WTC11 (cell line): ENCODE data around the gene CBFB. TPM values are rescaled to one million over a fixed set of nuclear protein-coding genes. Genes with fewer than 3 reads are reported as not detected.

Source experiments
- ATAC-seq: fragments of 200-7000 bp; cut with Tn5 transposase; 2 replicates; pipeline ENCODE4 v1.10.0; 2021; ENCODE audit warnings: mild to moderate bottlenecking, moderate library complexity
- CTCF ChIA-PET: fragments of 300-600 bp; sonication (Branson Sonifier 250); formaldehyde crosslinking; loops from one replicate; lab custom pipeline; 2021; ENCODE audit warnings: antibody characterized with exemption; lab: Charles Lee
- POLR2A ChIA-PET: fragments of 350-600 bp; sonication (Branson Sonifier 250); formaldehyde crosslinking; loops from one replicate; lab custom pipeline; 2021; ENCODE audit warnings: antibody characterized with exemption; lab: Charles Lee
- DNase-seq: peaks from one replicate; pipeline ENCODE4 v3.0.0; 2021; ENCODE audit warnings: low spot score
- H3K27ac Mint-ChIP-seq: 2 replicates; pipeline ENCODE4 v1.8.0; 2021; ENCODE audit warnings: mixed read lengths
- H3K27me3 Mint-ChIP-seq: 2 replicates; pipeline ENCODE4 v1.8.0; 2021; ENCODE audit warnings: low read depth, mild to moderate bottlenecking, moderate library complexity, mixed read lengths
- H3K36me3 Mint-ChIP-seq: 2 replicates; pipeline ENCODE4 v1.8.0; 2021; ENCODE audit warnings: mixed read lengths
- H3K4me1 Mint-ChIP-seq: 2 replicates; pipeline ENCODE4 v1.8.0; 2022; ENCODE audit warnings: mixed read lengths
- H3K4me3 Mint-ChIP-seq: 2 replicates; pipeline ENCODE4 v1.8.0; 2021; ENCODE audit warnings: mild to moderate bottlenecking, moderate library complexity, mixed read lengths
- H3K9me3 Mint-ChIP-seq: 2 replicates; pipeline ENCODE4 v1.8.0; 2021; ENCODE audit warnings: mixed read lengths
- ARID4B ChIP-seq: sonication (generic); formaldehyde crosslinking; IDR thresholded peaks from 2 replicates; pipeline ENCODE4 v1.8.0; 2023; ENCODE audit warnings: missing genetic modification reagents, mild to moderate bottlenecking, borderline replicate concordance
- E2F1 ChIP-seq: sonication (generic); formaldehyde crosslinking; IDR thresholded peaks from 2 replicates; pipeline ENCODE4 v1.8.0; 2022; ENCODE audit warnings: mild to moderate bottlenecking, missing genetic modification reagents
- FOXP1 ChIP-seq: sonication (generic); formaldehyde crosslinking; IDR thresholded peaks from 2 replicates; pipeline ENCODE4 v1.8.0; 2022; ENCODE audit warnings: missing genetic modification reagents, mild to moderate bottlenecking, moderate library complexity, borderline replicate concordance
- GABPB1 ChIP-seq: sonication (generic); formaldehyde crosslinking; IDR thresholded peaks from 2 replicates; pipeline ENCODE4 v1.8.1; 2023; ENCODE audit warnings: mild to moderate bottlenecking, missing genetic modification reagents
- HMGA2 ChIP-seq: fragments of 250-450 bp; sonication (Bioruptor Pico); IDR thresholded peaks from 2 replicates; pipeline ENCODE4 v1.4.0; 2021; ENCODE audit warnings: mild to moderate bottlenecking, moderate library complexity
- MAX ChIP-seq: sonication (generic); formaldehyde crosslinking; IDR thresholded peaks from 2 replicates; pipeline ENCODE4 v1.8.0; 2022; ENCODE audit warnings: mild to moderate bottlenecking, missing genetic modification reagents
- MXD4 ChIP-seq: fragments of 250-450 bp; sonication (Bioruptor Pico); IDR thresholded peaks from 2 replicates; pipeline ENCODE4 v1.8.0; 2021; ENCODE audit warnings: mild to moderate bottlenecking, moderate library complexity, borderline replicate concordance
- NFE2L1 ChIP-seq: sonication (generic); formaldehyde crosslinking; IDR thresholded peaks from 2 replicates; pipeline ENCODE4 v1.8.1; 2023; ENCODE audit warnings: missing genetic modification reagents
- NR1H2 ChIP-seq: sonication (generic); formaldehyde crosslinking; IDR thresholded peaks from 2 replicates; pipeline ENCODE4 v1.9.0; 2021; ENCODE audit warnings: mild to moderate bottlenecking, moderate library complexity, missing genetic modification reagents
- RORB ChIP-seq: fragments of 250-450 bp; sonication (Bioruptor Pico); IDR thresholded peaks from 2 replicates; pipeline ENCODE4 v1.9.0; 2021; ENCODE audit warnings: mild to moderate bottlenecking
- SMAD3 ChIP-seq: sonication (generic); formaldehyde crosslinking; IDR thresholded peaks from 2 replicates; pipeline ENCODE4 v1.8.0; 2022; ENCODE audit warnings: missing genetic modification reagents, mild to moderate bottlenecking, borderline replicate concordance
- SP1 ChIP-seq: sonication (generic); formaldehyde crosslinking; conservative IDR thresholded peaks from 2 replicates; pipeline ENCODE4 v1.8.1; 2022; ENCODE audit warnings: missing genetic modification reagents
- TEAD1 ChIP-seq: sonication (generic); formaldehyde crosslinking; IDR thresholded peaks from 2 replicates; pipeline ENCODE4 v1.8.0; 2022; ENCODE audit warnings: mild to moderate bottlenecking, missing genetic modification reagents
- TEAD4 ChIP-seq: sonication (generic); formaldehyde crosslinking; IDR thresholded peaks from 2 replicates; pipeline ENCODE4 v1.8.0; 2022; ENCODE audit warnings: mild to moderate bottlenecking, missing genetic modification reagents
- ZNF121 ChIP-seq: sonication (generic); formaldehyde crosslinking; IDR thresholded peaks from 2 replicates; pipeline ENCODE4 v1.8.0; 2023; ENCODE audit warnings: missing genetic modification reagents
- ZNF263 ChIP-seq: sonication (generic); formaldehyde crosslinking; IDR thresholded peaks from 2 replicates; pipeline ENCODE4 v1.8.1; 2022; ENCODE audit warnings: low read depth, mild to moderate bottlenecking, moderate library complexity, missing genetic modification reagents
- ZNF317 ChIP-seq: sonication (generic); formaldehyde crosslinking; IDR thresholded peaks from 2 replicates; pipeline ENCODE4 v1.8.1; 2023; ENCODE audit warnings: low read depth, mild to moderate bottlenecking, moderate library complexity, missing genetic modification reagents, borderline replicate concordance
- total RNA-seq: library from RNA; stranded (reverse); gene quantifications from 3 replicates; pipeline ENCODE4 v1.2.3, GENCODE V29; 2021
- TF ChIP-seq, protein P1 (sequence below): sonication (generic); formaldehyde crosslinking; IDR thresholded peaks from 2 replicates; pipeline ENCODE4 v1.8.0; 2022; ENCODE audit warnings: mild to moderate bottlenecking, missing genetic modification reagents
- TF ChIP-seq, protein P2 (sequence below): sonication (generic); formaldehyde crosslinking; IDR thresholded peaks from 2 replicates; pipeline ENCODE4 v1.8.1; 2022; ENCODE audit warnings: mild to moderate bottlenecking, moderate library complexity, missing genetic modification reagents

Gene CBFB
- total RNA-seq, 1 experiment from 2014 or later: 36.9 TPM

- no peak overlapping the region for H3K4me3 Mint-ChIP-seq
- CTCF ChIA-PET: interaction anchor here (1.0 to 5.6 kb wide), 7 partner anchors 9 to 147 kb away, joined by 3 to 62 read pairs (median 4); partner anchors contain the start of gene CES3
- no peak for DNase-seq
Observed at GRCh38 chr16:67101311-67102082, 72.5 kb downstream of the CBFB start.

GRCh38 chr16:67104061-67104460, 75.1 kb downstream of the CBFB start:
- TF ChIP-seq E2F1: no peak
- no peak for TF ChIP-seq ZNF263 (CRISPR knock-in tag)
- TF ChIP-seq, protein P1, sequence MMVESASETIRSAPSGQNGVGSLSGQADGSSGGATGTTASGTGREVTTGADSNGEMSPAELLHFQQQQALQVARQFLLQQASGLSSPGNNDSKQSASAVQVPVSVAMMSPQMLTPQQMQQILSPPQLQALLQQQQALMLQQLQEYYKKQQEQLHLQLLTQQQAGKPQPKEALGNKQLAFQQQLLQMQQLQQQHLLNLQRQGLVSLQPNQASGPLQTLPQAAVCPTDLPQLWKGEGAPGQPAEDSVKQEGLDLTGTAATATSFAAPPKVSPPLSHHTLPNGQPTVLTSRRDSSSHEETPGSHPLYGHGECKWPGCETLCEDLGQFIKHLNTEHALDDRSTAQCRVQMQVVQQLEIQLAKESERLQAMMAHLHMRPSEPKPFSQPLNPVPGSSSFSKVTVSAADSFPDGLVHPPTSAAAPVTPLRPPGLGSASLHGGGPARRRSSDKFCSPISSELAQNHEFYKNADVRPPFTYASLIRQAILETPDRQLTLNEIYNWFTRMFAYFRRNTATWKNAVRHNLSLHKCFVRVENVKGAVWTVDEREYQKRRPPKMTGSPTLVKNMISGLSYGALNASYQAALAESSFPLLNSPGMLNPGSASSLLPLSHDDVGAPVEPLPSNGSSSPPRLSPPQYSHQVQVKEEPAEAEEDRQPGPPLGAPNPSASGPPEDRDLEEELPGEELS: no peak
- no peak for TF ChIP-seq NFE2L1 (CRISPR knock-in tag)
- TF ChIP-seq ARID4B: no peak
- 0 out of 2 replicates have a peak, but pooled peaks have one; percentile 12 for TF ChIP-seq GABPB1 (CRISPR knock-in tag)
- TF ChIP-seq SP1 (CRISPR knock-in tag): no peak
- TF ChIP-seq SMAD3 (CRISPR knock-in tag): no peak
- TF ChIP-seq ZNF121 (CRISPR knock-in tag): 0 out of 2 replicates have a peak, but pooled peaks have one; percentile 2
- TF ChIP-seq TEAD1 (CRISPR knock-in tag): peak; percentile 96; the same call in 1 of the 2 replicates
- TF ChIP-seq ZNF317 (CRISPR knock-in tag): no peak
- TF ChIP-seq TEAD4 (CRISPR knock-in tag): peak; percentile 83; the same call in 1 of the 2 replicates
- TF ChIP-seq RORB (CRISPR knock-in tag): no peak
- Mint-ChIP-seq H3K4me3 (no peak overlapping the region), H3K27me3 (peaks cover 5% of the 10 kb centered on the region; the same call in 1 of the 2 replicates), H3K36me3 (no peaks in the 10 kb centered on the region), H3K27ac (no peak overlapping the region; the same call in none of the 2 replicates), H3K4me1 (0 out of 2 replicates have a peak, but pooled peaks cover 2% of the 10 kb centered on the region), H3K9me3 (0 out of 2 replicates have a peak, but pooled peaks cover 3% of the 10 kb centered on the region)
- ATAC-seq: peak; percentile 96
- ChIA-PET CTCF (interaction anchor here (0.6 to 5.6 kb wide), 42 partner anchors 9 to 326 kb away, joined by 3 to 62 read pairs (median 5); partner anchors contain the start of genes B3GNT9, CES3, FHOD1 and NAE1), POLR2A (interaction anchor here (1.0 kb wide), 1 partner anchor 57 kb away, joined by 3 read pairs; no protein-coding TSS in a partner anchor)
- DNase-seq: peak; percentile 60

More at GRCh38 chr16:67101311-67102082, 72.5 kb downstream of the CBFB start:
- no peak for ATAC-seq
- Mint-ChIP-seq H3K36me3 (no peaks in the 10 kb centered on the region), H3K27ac (no peak overlapping the region), H3K27me3 (no peaks in the 10 kb centered on the region; the same call in 1 of the 2 replicates), H3K9me3 (0 out of 2 replicates have a peak, but pooled peaks cover 3% of the 10 kb centered on the region), H3K4me1 (no peaks in the 10 kb centered on the region)
- POLR2A ChIA-PET: no interaction called here
- TF ChIP-seq SMAD3 (CRISPR knock-in tag) (no peak), MAX (CRISPR knock-in tag) (no peak), HMGA2 (CRISPR knock-in tag) (no peak), MXD4 (CRISPR knock-in tag) (no peak), NR1H2 (CRISPR knock-in tag) (no peak), FOXP1 (CRISPR knock-in tag) (no peak)
- TF ChIP-seq, protein P2, sequence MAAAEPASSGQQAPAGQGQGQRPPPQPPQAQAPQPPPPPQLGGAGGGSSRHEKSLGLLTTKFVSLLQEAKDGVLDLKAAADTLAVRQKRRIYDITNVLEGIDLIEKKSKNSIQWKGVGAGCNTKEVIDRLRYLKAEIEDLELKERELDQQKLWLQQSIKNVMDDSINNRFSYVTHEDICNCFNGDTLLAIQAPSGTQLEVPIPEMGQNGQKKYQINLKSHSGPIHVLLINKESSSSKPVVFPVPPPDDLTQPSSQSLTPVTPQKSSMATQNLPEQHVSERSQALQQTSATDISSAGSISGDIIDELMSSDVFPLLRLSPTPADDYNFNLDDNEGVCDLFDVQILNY (CRISPR knock-in tag): no peak
